Endothelial cell of umbilical vein (primary cell): ENCODE measurements around the gene PPP1R7.

Experiments
- EZH2 ChIP-seq: IDR thresholded peaks from 2 replicates; pipeline ENCODE4 v1.6.1; 2012; ENCODE audit warnings: borderline replicate concordance, low read depth, mild to moderate bottlenecking, moderate library complexity, low read length, inconsistent platforms; ENCODE audit not compliant: severe bottlenecking
- FOS ChIP-seq: IDR thresholded peaks from 2 replicates; pipeline ENCODE4 v1.6.1; 2011; ENCODE audit warnings: mild to moderate bottlenecking, low read length, moderate library complexity, borderline replicate concordance; ENCODE audit not compliant: insufficient read depth
- JUN ChIP-seq: IDR thresholded peaks from 2 replicates; pipeline ENCODE4 v1.6.1; 2011; ENCODE audit warnings: borderline replicate concordance, low read depth; ENCODE audit not compliant: insufficient read length, insufficient read depth
- MYC ChIP-seq: IDR thresholded peaks from one replicate; pipeline ENCODE4 v1.6.1; 2011; ENCODE audit warnings: mild to moderate bottlenecking, low read depth, low read length
- POLR2A ChIP-seq: IDR thresholded peaks from 2 replicates; pipeline ENCODE4 v1.6.1; 2012; ENCODE audit warnings: low read depth, mild to moderate bottlenecking, control low read depth, low read length
- POLR2AphosphoS5 ChIP-seq: IDR thresholded peaks from 2 replicates; pipeline ENCODE4 v1.6.1; 2012; ENCODE audit warnings: low read depth, mild to moderate bottlenecking, control low read depth, low read length, moderate library complexity; ENCODE audit not compliant: insufficient read depth
- TF ChIP-seq, protein P1 (sequence below), 2 donors: IDR thresholded peaks; 1 replicate in 1 of 2; 2 replicates in 1 of 2; pipeline ENCODE4 v1.5.1; 2011; ENCODE audit warnings: low read length in 2 of 2, mild to moderate bottlenecking in 2 of 2, moderate library complexity in 2 of 2, control low read depth in 1 of 2, inconsistent platforms in 1 of 2, low read depth in 1 of 2; ENCODE audit not compliant: insufficient read depth in 1 of 2; ENCODE audit errors: extremely low read depth in 1 of 2
- TF ChIP-seq, protein P2 (sequence below): IDR thresholded peaks from 2 replicates; pipeline ENCODE4 v1.6.1; 2011; ENCODE audit not compliant: insufficient read depth, insufficient read length

DNA sequence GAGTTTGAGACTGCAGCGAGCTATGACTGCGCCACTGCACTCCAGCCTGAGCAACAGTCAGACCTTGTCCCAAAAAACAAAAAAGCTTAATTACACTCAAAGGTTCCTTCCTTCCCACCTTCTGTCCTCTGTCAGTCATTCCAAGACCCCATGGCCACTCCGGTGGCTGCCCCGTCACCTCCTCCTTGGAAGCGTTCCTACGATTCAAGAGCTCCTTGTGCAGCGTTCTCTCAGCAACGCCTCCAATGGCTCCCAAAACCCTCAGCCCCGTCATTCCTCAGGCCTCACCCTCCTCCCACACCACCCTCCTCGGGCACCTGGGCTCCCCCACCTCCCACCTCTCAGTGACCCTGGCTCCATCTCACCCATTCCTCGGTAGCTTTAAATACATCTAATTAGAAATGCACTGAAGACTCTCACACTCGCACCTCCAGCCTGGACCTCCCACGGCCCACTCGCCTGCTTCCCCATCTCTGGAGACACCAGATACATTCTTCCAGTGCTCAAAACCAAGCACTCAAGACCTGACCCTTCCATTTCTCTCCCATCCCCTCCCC, 9.0 kb upstream of the PPP1R7 start:
- TF ChIP-seq EZH2, result no peak
- TF ChIP-seq, protein P1, sequence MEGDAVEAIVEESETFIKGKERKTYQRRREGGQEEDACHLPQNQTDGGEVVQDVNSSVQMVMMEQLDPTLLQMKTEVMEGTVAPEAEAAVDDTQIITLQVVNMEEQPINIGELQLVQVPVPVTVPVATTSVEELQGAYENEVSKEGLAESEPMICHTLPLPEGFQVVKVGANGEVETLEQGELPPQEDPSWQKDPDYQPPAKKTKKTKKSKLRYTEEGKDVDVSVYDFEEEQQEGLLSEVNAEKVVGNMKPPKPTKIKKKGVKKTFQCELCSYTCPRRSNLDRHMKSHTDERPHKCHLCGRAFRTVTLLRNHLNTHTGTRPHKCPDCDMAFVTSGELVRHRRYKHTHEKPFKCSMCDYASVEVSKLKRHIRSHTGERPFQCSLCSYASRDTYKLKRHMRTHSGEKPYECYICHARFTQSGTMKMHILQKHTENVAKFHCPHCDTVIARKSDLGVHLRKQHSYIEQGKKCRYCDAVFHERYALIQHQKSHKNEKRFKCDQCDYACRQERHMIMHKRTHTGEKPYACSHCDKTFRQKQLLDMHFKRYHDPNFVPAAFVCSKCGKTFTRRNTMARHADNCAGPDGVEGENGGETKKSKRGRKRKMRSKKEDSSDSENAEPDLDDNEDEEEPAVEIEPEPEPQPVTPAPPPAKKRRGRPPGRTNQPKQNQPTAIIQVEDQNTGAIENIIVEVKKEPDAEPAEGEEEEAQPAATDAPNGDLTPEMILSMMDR (IDR thresholded peaks at IDR 0.05; ENCODE audit: extremely low read depth in 1 of 2, insufficient read depth in 1 of 2, low read depth in 1 of 2, low read length in 2 of 2), result no peak
- TF ChIP-seq FOS, result no peak
- no peak for TF ChIP-seq POLR2A
- TF ChIP-seq POLR2AphosphoS5, result no peak
- TF ChIP-seq, protein P2, sequence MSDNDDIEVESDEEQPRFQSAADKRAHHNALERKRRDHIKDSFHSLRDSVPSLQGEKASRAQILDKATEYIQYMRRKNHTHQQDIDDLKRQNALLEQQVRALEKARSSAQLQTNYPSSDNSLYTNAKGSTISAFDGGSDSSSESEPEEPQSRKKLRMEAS, result no peak
- TF ChIP-seq JUN, result no peak
- no peak for TF ChIP-seq MYC
